Measurements from ENCODE around the gene RASSF3.

DNA sequence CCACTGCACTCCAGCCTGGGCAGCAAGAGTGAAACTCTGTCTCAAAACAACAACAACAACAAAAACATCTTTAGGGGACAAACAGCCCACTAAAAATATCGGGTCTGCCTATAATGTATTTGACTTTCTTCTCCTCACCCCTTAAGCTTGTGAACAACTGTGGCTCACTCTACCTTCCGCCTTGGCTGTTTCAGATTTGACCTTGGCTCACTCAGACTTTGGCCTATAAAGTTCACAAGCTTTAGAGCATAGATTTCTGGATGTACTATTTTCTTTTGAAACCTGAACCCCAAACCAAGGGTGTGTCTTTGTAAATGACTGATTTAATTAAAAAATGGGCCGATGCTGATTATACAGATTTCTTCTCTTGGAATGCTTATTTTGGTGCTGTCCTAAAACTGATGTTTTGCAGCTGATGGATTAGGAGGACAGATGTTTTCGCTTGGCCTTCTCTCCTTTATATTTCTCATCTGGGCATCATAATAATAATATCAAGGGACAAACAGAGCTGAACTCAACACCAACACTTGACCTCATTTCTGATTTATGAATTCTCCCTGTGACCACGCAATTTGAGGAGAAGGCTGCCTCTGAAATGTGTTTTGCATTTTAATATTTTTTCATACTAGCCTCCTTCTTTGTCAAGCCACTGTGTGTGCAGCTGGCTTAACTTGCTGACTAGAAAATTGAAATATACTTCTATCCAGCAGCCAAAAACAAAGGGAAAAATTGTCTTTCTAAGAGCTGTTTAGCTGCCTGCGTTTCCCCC is 40.2 kb upstream of the RASSF3 start:
- TF ChIP-seq, protein P1, sequence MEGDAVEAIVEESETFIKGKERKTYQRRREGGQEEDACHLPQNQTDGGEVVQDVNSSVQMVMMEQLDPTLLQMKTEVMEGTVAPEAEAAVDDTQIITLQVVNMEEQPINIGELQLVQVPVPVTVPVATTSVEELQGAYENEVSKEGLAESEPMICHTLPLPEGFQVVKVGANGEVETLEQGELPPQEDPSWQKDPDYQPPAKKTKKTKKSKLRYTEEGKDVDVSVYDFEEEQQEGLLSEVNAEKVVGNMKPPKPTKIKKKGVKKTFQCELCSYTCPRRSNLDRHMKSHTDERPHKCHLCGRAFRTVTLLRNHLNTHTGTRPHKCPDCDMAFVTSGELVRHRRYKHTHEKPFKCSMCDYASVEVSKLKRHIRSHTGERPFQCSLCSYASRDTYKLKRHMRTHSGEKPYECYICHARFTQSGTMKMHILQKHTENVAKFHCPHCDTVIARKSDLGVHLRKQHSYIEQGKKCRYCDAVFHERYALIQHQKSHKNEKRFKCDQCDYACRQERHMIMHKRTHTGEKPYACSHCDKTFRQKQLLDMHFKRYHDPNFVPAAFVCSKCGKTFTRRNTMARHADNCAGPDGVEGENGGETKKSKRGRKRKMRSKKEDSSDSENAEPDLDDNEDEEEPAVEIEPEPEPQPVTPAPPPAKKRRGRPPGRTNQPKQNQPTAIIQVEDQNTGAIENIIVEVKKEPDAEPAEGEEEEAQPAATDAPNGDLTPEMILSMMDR (IDR thresholded peaks at IDR 0.05): no peak
- no peak for TF ChIP-seq POLR2AphosphoS5 (IDR thresholded peaks at IDR 0.05)
- no peak for TF ChIP-seq EP300 (IDR thresholded peaks at IDR 0.05)
- TF ChIP-seq POLR2A (IDR thresholded peaks at IDR 0.05): no peak
